ENCODE measurements around the gene ULBP1. TPM values are rescaled to one million over a fixed set of nuclear protein-coding genes. Genes with fewer than 3 reads are reported as not detected.

The ULBP1 gene
- total RNA-seq, 1 experiment from 2014 or later = 1.6 TPM

DNA sequence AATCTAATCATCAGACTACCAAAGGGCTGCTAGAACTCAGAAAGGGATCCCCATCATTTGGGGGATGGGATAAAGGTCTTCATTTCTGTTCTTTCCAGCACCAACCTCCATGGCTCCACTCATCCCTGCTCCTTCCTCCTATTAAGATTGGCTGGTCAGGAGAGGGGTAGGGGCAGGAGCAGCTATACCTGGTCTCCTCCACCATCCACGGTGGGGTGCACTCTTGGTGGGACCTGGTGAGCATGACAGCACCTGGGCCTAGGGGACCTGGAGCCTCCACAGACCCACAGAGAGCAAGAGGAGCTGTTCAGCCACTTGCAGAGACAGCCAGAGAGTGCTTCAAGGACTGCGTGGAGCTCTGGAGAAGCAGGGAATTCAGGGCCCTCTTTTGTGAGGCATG, 28.1 kb upstream of the ULBP1 start:
- no peak overlapping the region for H2BK5ac ChIP-seq (ENCODE audit: insufficient read length, low read length)
- no peak overlapping the region for H2BK15ac ChIP-seq (ENCODE audit: low read depth, low read length)
- no peaks in the 10 kb centered on the region for H3K79me1 ChIP-seq (ENCODE audit: insufficient read depth, low read depth, low read length, poor library complexity, severe bottlenecking)
- H3K4me2 ChIP-seq (ENCODE audit: insufficient read depth, insufficient read length, low read length) = no peak overlapping the region
- no peak overlapping the region for H4K91ac ChIP-seq (ENCODE audit: insufficient read length, low read depth, low read length)
- H4K20me1 ChIP-seq (ENCODE audit: control insufficient read depth, insufficient read depth, insufficient read length) = no peaks in the 10 kb centered on the region
- H3K4ac ChIP-seq (ENCODE audit: low read depth, low read length) = no peak overlapping the region
- no peak overlapping the region for H4K5ac ChIP-seq (ENCODE audit: insufficient read length, low read depth, low read length)
- peaks cover 7% of the 10 kb centered on the region for H3K23me2 ChIP-seq (ENCODE audit: insufficient read length, low read depth, low read length, poor library complexity, severe bottlenecking)
- no peak overlapping the region for H3K9ac ChIP-seq (ENCODE audit: extremely low read depth, insufficient read length, low read length)
- H3K56ac ChIP-seq (ENCODE audit: insufficient read length, low read depth, low read length) = no peak overlapping the region
- H3K9me3 Mint-ChIP-seq = peaks cover 0 to 5% of the 10 kb centered on the region in 2 experiments; a peak in 1 of 5 replicates
- H3K36me3 Mint-ChIP-seq (ENCODE audit: insufficient read depth in 1 of 3, low read depth in 3 of 3) = peaks cover 0 to 4% (median 3%) of the 10 kb centered on the region in 3 experiments; a peak in 3 of 7 replicates
- H3K27me3 ChIP-seq (ENCODE audit: insufficient read depth, low read length) = peaks cover 56% of the 10 kb centered on the region
- H2BK12ac ChIP-seq (ENCODE audit: insufficient read length, low read depth, low read length) = no peak overlapping the region
- no peak overlapping the region; a peak in 1 of 7 replicates for H3K27ac Mint-ChIP-seq
- TF ChIP-seq, protein P1, sequence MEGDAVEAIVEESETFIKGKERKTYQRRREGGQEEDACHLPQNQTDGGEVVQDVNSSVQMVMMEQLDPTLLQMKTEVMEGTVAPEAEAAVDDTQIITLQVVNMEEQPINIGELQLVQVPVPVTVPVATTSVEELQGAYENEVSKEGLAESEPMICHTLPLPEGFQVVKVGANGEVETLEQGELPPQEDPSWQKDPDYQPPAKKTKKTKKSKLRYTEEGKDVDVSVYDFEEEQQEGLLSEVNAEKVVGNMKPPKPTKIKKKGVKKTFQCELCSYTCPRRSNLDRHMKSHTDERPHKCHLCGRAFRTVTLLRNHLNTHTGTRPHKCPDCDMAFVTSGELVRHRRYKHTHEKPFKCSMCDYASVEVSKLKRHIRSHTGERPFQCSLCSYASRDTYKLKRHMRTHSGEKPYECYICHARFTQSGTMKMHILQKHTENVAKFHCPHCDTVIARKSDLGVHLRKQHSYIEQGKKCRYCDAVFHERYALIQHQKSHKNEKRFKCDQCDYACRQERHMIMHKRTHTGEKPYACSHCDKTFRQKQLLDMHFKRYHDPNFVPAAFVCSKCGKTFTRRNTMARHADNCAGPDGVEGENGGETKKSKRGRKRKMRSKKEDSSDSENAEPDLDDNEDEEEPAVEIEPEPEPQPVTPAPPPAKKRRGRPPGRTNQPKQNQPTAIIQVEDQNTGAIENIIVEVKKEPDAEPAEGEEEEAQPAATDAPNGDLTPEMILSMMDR (conservative IDR thresholded peaks at IDR 0.05) = no peak
- peaks cover 6 to 8% of the 10 kb centered on the region in 2 experiments for H3K4me1 Mint-ChIP-seq
- no peaks in the 10 kb centered on the region for H3K9me3 ChIP-seq (ENCODE audit: control insufficient read depth, low read depth, low read length)
- no peaks in the 10 kb centered on the region for H3K79me2 ChIP-seq (ENCODE audit: insufficient read depth, low read length)
- no peak overlapping the region for H2AK5ac ChIP-seq (ENCODE audit: insufficient read length, low read length)
- no peak overlapping the region for H2BK120ac ChIP-seq (ENCODE audit: low read depth, low read length, poor library complexity, severe bottlenecking)
- H2AFZ ChIP-seq (ENCODE audit: low read length) = no peak overlapping the region
- WGBS (ENCODE audit: extremely low coverage, insufficient read length, low lambda C conversion rate) = no CpG with 5 or more reads among the region's 2 CpGs
- H2BK20ac ChIP-seq (ENCODE audit: low read depth, low read length, poor library complexity, severe bottlenecking) = no peak overlapping the region
- no peak overlapping the region for H3K14ac ChIP-seq (ENCODE audit: insufficient read depth, low read length)
- H4K8ac ChIP-seq (replicated peaks; ENCODE audit: insufficient read length, low read depth, low read length) = no peak overlapping the region
- H3T11ph ChIP-seq (ENCODE audit: low read length) = no peak overlapping the region
- no peak overlapping the region for H3K23ac ChIP-seq (ENCODE audit: insufficient read length, low read depth, low read length)
- H3K4me3 Mint-ChIP-seq = no peak overlapping the region
- peaks cover 97% of the 10 kb centered on the region for H3K27me3 Mint-ChIP-seq (ENCODE audit: low read depth)
- H3K18ac ChIP-seq (ENCODE audit: insufficient read length, low read depth, low read length) = no peak overlapping the region
- H3K27ac ChIP-seq (ENCODE audit: insufficient read length, low read depth, low read length) = no peak overlapping the region
- H3K4me1 ChIP-seq (ENCODE audit: insufficient read depth, low read length) = no peaks in the 10 kb centered on the region
- no peak for DNase-seq

Data from H9 (cell line).